Glomerular visceral epithelial cell (primary cell): ENCODE measurements around the gene MED27.
"Not testable (repeated sequence)": the region's sequence is repeated elsewhere in the genome, so short reads cannot be mapped to it uniquely, and the experiment has no call there.

ENCODE experiments used
- DNase-seq: peaks from one replicate; pipeline ENCODE4 v3.0.0-alpha.2; 2016; ENCODE audit errors: extremely low spot score

MED27 gene

DNA sequence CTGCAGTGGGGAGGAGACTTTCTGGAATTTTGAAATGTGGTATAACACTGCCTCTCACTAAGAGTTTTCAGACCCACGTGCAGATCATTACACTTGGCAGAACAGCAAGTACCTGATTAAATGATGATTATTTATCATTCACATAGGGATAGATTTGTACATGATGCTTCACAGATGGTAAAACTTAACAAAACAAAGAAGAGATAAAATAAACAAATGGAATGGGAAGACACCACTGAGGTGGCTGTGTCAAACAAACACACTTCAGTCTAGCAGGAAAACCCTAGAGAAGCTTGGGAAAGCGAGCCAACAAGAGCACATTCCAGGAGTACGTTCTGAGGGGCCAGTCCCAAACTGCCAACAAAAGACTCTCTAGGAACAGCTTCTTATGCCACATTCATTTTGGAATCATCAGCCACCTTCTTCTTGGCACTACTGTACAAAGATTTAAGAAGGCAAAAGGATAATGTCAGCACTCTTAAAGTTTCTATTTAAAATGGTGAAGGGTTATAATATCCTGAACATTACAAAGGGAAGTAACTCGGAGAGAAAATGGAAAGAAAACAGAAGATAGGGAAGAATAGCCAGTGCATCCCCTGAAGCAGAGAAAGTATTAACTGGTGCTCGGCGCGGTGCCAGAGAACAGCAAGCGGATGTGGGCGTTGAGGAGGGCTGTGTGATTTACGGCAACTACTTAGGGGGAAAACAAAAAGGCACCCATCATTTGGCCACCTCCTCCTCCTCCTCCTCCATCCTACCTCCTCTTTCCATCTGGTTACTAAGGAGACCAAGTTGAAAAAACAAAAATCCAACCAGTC, 1.6 kb downstream of the MED27 start:
- peak; percentile 74 for DNase-seq

DNA sequence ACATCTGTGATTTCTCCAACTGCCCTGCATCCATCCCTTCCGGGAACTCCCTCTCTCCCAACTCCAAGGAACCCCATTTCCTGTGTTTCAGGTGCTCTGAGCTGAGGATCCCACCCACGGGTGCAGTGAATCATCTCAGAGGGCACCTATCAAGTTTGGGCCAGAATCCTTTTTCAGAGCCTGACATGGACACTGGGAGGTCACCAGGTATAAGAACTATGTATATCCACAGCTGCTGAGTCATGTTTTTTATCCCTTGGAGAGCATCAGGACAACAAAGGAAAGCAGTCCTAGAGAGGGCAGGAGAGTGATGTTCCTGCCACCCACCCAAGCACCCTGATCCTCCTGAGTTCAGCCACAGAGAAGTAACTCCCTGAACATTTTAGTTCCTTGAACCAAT, 3.8 kb downstream of the MED27 start:
- DNase-seq = no peak

DNA sequence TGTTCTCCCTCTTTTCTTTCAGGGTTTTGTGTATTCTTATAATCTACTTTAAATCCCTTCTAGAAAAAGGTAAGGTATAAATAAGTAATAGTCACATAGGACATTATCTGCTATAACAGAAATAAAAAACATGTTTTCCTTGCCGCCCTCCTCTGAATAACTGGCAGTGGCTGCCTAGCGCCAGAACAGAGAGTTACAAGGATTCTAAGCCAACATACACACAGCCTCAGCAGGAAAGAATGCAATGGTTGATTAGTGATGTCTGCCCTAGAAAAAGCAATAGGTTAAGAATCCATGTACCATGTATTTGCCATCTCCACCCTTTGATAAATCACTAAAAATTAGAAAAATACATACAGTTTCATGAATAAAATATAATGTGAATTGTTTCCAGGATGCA, 4.9 kb downstream of the MED27 start:
- no peak for DNase-seq

DNA sequence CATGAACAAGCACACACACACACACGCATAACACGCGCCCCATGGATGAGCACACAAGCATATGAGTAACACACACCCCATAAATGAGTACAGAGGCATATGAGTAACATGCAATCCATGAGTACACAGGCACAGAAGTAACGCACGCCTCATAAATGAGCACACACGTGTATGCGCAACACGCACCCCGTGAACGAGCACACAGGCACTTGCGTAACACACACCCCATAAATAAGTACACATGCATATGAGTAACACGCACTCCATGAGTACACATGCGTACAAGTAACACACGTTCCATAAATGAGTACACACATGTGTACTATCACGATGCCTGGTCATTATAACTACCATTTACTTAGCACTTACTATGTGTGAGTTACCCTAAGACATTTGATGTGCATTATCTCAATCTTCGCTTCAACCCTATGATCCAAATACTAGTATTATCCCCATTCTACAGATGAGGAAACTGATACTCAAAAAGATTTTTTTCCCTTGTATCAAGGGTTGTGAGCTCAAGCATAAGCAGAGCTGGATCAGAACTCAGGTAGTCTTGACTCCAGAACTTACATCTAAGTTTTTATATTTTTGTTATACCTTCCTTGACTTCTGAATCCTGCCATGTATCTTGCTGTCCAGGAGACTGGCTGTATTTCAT, 7.7 kb downstream of the MED27 start:
- no peak for DNase-seq

- DNase-seq = peak; percentile 71
Measured at GRCh38 chr9:132069046-132069898, 10.4 kb downstream of the MED27 start.

DNA sequence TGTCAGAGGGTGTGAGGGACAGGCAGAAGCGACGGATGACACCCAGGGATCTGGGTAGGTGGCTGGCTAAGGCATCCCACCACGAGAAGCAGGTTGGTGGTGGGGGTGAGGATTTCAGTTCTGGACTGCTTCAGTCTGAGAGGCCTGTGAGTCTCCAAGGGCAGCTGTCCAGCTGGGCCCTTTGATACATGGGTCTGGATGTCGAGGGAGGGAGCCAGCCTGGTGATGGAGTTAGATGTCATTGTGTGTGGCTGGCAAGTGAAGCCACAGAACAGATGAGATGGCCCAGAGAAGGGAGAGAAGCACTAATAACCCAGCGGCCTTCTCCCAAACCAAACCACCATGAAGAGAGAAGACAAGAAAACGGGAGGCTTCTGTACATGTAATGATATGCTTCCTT, 11.1 kb downstream of the MED27 start:
- DNase-seq = no peak

GRCh38 chr9:132066511-132066910, 13.2 kb downstream of the MED27 start:
- DNase-seq = no peak

GRCh38 chr9:132066057-132066456, 13.6 kb downstream of the MED27 start:
- DNase-seq = no peak

GRCh38 chr9:132063281-132063680, 16.4 kb downstream of the MED27 start:
- no peak for DNase-seq

GRCh38 chr9:132062806-132063205, 16.9 kb downstream of the MED27 start:
- no peak for DNase-seq

- DNase-seq = no peak
Measured at GRCh38 chr9:132061526-132061925, 18.1 kb downstream of the MED27 start.

DNA sequence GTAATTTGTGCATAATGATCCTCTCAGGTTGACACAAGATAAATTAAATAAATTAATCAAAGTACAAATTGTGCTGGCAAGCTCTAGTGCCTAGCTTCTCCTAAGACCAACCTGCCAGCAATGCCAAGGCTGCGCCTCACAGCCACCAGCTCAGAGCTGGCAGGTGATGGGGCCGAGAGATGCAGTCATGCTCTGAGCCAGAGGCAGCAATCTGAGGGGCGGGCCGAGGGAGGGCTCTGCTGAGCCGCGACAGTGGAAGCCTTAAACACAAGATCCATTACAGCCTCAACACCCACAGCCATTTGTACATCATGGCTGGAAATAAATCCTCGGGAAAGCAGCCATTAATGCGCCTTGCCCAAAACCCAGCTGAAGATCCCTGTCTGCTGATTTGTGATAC, 20.3 kb downstream of the MED27 start:
- no peak for DNase-seq

- not testable (repeated sequence) for DNase-seq
Measured at GRCh38 chr9:132058226-132058625, 21.4 kb downstream of the MED27 start.

DNA sequence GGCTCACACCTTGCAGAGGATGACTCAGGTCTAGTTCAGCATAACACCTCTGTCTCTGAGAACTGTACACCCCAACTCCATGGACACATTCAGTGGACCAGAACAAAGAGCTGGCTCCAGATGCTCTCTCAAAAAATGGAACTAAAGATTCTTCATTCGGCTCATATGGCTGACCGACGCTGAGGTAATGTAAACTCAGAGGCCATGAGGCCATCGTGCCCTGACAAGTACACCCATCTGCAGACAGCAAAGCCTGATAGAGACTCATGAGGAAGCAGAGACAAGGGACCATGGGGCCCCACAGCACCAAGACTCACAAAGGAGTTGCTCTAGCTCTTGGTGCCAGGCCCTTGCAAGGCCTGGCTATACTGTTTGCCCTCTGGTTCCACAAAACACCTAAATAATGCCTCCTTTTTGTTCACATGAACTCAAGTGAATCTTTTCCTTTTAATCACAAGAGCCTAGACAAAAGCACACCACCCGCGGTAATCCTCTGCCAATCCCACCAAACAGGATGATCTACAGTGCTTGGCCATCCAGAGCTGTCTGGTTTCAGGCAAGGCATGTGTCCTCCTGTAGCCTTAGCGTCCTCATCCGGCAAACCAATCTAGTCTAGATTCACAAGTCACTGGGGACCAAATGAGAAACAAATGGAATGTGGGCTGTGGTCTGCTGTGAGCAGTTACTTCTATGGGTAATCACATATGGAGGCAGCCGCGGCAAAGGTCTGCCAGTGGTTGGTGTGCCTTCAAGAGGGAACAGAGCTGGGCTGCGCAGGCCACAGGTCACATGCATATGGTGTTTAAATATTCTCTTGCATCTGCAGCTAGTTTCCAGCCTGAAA, 22.7 kb downstream of the MED27 start:
- DNase-seq = no peak

DNA sequence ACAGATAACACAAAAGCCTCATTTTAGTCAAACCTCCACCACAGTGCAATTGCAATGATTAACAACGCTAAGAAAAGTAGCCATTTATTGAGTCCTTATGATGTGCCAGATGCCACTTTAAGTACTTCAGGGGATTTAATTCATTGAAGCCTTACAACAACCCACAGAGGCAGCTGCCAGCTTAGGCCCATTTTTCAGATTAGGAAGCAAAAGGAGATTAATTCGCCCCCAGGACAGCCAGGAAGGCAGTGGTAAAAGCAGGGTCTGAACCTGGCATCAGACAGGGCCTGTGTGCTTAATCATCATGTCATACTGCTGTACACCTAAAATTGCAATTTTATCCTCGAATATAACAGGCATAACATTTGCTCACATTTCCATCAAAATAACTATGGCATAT, 23.9 kb downstream of the MED27 start:
- no peak for DNase-seq

DNA sequence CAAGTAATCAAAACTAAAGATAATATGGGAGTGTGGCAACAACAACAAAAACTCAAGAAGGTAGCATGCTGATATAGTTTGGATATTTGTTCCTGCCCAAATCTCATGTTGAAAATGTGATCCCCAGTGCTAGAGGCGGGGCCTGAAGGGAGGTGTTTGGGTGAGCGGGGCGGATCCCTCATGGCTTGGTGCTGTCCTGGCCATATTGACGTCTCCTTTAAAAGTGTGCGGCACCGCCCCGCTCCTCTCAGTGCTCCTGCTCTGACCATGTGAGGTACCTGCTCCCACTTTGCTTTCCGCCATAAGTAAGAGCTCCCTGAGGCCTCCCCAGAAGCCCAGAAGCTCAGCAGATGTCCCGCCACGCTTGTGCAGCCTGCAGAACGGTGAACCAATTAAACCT, 25.6 kb downstream of the MED27 start:
- no peak for DNase-seq

DNA sequence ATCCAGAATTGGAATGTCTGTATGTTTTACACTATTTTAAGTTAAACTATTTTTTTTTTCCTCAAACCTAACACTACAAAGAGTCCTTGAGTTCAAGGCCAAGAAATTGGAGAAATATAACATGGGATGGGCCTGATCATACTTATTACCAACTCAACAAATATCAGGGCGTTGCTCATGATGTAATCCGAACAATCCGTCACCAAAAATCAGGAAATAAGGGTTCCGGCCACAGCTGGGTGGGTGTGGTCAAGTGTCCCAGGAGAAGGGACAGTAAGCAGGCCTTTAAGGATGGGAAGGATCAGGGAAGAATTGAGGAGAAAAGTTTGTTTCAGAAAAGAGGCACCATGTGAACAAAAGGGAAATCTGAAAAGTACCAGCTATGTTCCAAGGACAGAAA, 29.8 kb downstream of the MED27 start:
- no peak for DNase-seq

- DNase-seq = no peak
Measured at GRCh38 chr9:132049323-132049882, 30.3 kb downstream of the MED27 start.

- DNase-seq = peak; percentile 21
Measured at GRCh38 chr9:132048201-132048600, 31.5 kb downstream of the MED27 start.

DNA sequence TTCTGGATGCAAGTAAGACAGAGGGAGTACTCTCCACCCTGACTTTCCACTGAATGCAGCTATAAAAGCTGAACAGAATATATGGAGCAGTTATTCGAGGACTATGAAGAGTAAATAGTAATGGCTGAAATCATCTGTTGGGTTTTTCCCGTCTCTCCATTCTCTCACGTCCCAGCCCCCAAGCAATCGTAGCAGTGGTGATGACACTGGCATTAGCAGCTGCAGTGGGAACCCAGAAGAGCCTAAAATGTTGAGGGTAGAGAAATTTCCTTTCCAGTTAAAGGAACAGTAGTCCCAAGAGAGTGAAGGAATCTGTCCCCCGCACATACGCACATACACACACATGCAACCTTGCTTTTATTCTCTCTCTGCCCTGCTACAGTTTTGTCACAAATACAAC, 33.2 kb downstream of the MED27 start:
- peak; percentile 40 for DNase-seq

DNA sequence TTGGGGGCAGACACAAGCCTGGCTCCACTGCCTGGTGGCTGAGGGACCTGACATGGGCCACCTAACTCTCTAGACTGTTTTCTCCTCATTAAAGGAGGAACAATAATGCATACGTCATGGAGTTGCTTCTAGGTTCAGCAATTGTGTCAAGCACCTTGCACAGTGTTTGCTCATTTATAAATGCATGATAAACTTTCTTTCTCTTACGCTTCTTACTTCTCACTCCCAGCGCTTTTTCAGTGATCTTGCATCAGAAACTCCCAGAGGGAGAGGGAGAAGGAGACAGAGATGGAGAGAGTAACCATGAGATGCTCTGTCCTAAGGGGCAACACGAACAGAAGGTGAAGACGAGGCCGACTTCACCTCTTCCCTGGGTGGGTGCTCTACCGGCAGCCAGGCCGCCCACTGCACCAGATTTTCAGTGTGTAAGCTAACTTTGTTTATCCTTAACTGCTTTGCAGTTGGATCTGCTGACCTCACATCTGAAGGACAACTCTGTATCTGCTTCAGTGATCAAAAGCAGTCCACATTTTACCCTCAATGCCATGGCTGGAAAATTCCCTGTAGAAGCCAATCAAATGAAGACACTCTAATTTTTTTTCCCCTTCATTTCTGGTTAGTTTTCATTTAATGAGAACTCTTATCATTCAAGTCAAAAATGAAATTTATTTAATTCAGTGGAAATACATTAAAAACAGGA, 35.3 kb downstream of the MED27 start:
- DNase-seq = no peak
